NOMO-1 treated with dmso at 0.1 percent for 144 hours (cell line): ENCODE data around the gene MAST2.
"Not testable (repeated sequence)": the region's sequence is repeated elsewhere in the genome, so short reads cannot be mapped to it uniquely, and the experiment has no call there.

Experiments used
- DNase-seq: peaks from one replicate; lab custom pipeline; 2025; ENCODE audit not compliant: unreplicated experiment; lab: John Stamatoyannopoulos, UW

Gene MAST2

GRCh38 chr1:45891087-45891486 lies 87.7 kb downstream of the MAST2 start:
- no peak for DNase-seq

- DNase-seq, result no peak
Measured at GRCh38 chr1:45892068-45892785, 88.8 kb downstream of the MAST2 start.

GRCh38 chr1:45894331-45894730 lies 90.9 kb downstream of the MAST2 start:
- no peak for DNase-seq

- DNase-seq, result no peak
Measured at GRCh38 chr1:45894921-45895320, 91.5 kb downstream of the MAST2 start.

- DNase-seq, result no peak
Measured at GRCh38 chr1:45895406-45895805, 92.0 kb downstream of the MAST2 start.

- no peak for DNase-seq
Measured at GRCh38 chr1:45906883-45907282, 103.5 kb downstream of the MAST2 start.

- no peak for DNase-seq
Measured at GRCh38 chr1:45908611-45909140, 105.3 kb downstream of the MAST2 start.

GRCh38 chr1:45911634-45912033 lies 108.2 kb downstream of the MAST2 start:
- no peak for DNase-seq

GRCh38 chr1:45913183-45913683 lies 109.8 kb downstream of the MAST2 start:
- no peak for DNase-seq

GRCh38 chr1:45913731-45914501 lies 110.5 kb downstream of the MAST2 start:
- DNase-seq, result no peak

- DNase-seq, result no peak
Measured at GRCh38 chr1:45914836-45915235, 111.4 kb downstream of the MAST2 start.

- no peak for DNase-seq
Measured at GRCh38 chr1:45922374-45922773, 119.0 kb downstream of the MAST2 start.

GRCh38 chr1:45922813-45923212 lies 119.4 kb downstream of the MAST2 start:
- no peak for DNase-seq

- DNase-seq, result no peak
Measured at GRCh38 chr1:45923343-45923742, 119.9 kb downstream of the MAST2 start.

GRCh38 chr1:45924736-45925135 lies 121.3 kb downstream of the MAST2 start:
- no peak for DNase-seq

GRCh38 chr1:45925728-45926287 lies 122.4 kb downstream of the MAST2 start:
- DNase-seq, result no peak

- no peak for DNase-seq
Measured at GRCh38 chr1:45926330-45926729, 122.9 kb downstream of the MAST2 start.

- DNase-seq, result not testable (repeated sequence)
Measured at GRCh38 chr1:45927231-45927915, 124.0 kb downstream of the MAST2 start.

GRCh38 chr1:45928486-45929205 lies 125.2 kb downstream of the MAST2 start:
- no peak for DNase-seq

- DNase-seq, result no peak
Measured at GRCh38 chr1:45929257-45929687, 125.9 kb downstream of the MAST2 start.
